Measurements from ENCODE around the gene ZNF221. TPM values are rescaled to one million over a fixed set of nuclear protein-coding genes. Genes with fewer than 3 reads are reported as not detected.

ZNF221 gene
- polyA plus RNA-seq (2013, experiment 1 of 2) = 2.4 TPM
- 3.2 TPM for polyA plus RNA-seq (2013, experiment 2 of 2)

DNA sequence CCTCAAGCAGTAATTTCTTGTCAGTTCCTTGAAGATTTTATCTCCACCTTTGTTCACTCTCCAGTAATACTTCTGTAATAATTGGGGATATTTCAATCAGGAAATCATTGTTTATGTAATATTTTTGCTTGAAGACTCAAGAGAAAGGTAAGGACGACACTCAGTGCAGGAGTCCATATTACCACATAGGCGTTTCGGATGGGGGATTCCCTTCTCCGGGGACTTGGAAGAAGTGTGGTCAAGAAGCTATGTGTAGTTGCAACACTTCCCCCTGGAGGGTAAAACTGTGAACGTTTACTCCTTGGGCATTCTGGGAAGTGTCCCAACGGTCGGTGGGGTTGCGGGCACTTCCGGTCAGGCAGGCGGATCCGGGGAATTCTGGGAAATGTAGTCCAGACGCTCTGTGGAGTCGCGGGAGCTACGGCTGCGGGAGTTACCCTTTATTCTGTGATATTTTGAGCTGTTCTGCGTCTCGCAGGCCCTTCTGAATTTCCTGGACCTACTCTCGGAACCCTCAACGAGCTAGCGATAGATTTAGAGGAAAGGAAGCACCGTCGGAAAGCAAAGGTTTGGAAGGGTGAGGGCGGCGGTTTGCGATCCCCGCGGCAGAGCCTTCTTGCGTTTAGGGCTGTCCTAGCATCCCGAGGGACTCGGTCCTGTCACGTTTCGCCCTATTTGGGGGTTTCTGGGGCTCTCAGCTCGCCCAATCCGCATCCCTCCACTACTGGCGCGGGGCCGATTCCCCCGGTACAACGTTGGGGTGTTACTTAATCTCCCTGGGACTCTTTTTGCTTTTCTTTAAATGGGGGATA lies at the start of gene ZNF221:
ZNF221 (plus strand) TSS at position 395 of the 812 bp plus-strand sequence. CDS start 11,499 bp downstream, outside the sequence.
- WGBS = 1% methylated on average over 40 of the region's 40 CpGs
- peak within 1 kb of the TSS; percentile 43; the same call in 1 of the 2 replicates for H3K27ac ChIP-seq (ENCODE audit: low read depth, low read length)
- peaks cover 4% of the 10 kb centered on the region; the same call in 1 of the 2 replicates for H3K36me3 ChIP-seq (ENCODE audit: insufficient read depth, low read length)
- H3K4me3 ChIP-seq (ENCODE audit: low read length) = peak within 1 kb of the TSS; percentile 96
- H3K4me1 ChIP-seq (ENCODE audit: insufficient read depth, low read length) = no peaks in the 10 kb centered on the region
- H3K9ac ChIP-seq (ENCODE audit: low read depth, low read length) = peak within 1 kb of the TSS; percentile 72
- H3K27me3 ChIP-seq (ENCODE audit: insufficient read depth, low read length) = peaks cover under 1% of the 10 kb centered on the region; the same call in 1 of the 2 replicates
- H3K9me3 ChIP-seq (ENCODE audit: insufficient read depth, low read depth, low read length) = peaks cover 26% of the 10 kb centered on the region; the same call in 1 of the 2 replicates

DNA sequence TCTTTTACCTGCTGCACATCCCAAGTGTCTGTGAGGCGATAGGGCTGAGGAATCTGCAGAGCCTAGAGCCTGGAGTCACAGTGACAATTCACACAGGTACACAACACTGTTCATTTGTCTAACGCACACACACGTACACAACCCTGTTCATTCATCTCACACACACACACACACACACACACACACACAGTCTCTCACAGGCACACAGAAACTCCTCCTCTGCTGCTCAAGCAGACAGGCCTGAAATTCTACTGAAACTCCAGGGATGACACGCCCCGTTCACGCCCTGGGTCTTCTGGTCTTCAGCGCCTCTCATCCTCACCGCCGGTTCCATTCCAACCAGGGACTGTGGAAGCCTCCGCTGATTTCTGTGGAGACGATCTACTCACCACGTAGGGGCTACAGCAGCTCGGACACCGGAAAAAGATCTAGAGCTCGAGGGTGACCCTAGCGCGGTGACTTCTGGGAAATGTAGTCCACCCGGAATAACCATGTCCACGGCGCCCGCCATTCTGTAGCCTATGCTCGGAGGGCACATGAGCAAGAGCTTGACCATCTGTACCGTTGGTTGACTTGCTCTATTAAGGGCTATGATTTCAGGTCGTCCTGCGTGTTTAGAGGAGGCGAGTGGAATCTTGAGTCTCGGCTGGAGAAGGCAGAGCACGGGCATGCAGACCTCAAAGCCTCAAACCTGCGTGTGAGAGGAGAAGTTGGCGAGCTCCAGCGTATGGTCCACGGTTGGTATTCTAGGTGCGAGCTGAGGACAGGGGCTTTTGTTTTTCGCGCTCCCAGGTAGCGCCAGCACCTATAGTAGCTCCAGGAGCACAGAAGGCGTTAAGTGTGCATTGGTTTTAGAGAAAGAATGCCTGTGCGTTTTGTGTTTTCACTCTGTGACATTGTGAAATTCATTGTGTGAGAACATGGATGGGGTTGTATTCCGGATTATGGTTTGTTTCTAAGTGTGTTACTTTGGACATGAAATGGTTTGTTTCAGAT lies 49.3 kb upstream of the ZNF221 start:
- Histone ChIP-seq H3K9ac (ENCODE audit: low read depth, low read length) (peak overlapping the region; percentile 32), H3K27me3 (ENCODE audit: insufficient read depth, low read length) (no peaks in the 10 kb centered on the region), H3K9me3 (ENCODE audit: insufficient read depth, low read depth, low read length) (peaks cover 34% of the 10 kb centered on the region), H3K4me3 (ENCODE audit: low read length) (peak overlapping the region; percentile 65), H3K36me3 (ENCODE audit: insufficient read depth, low read length) (0 out of 2 replicates have a peak, but pooled peaks cover 4% of the 10 kb centered on the region), H3K27ac (ENCODE audit: low read depth, low read length) (no peak overlapping the region), H3K4me1 (ENCODE audit: insufficient read depth, low read length) (no peaks in the 10 kb centered on the region)
- 37% methylated on average over 39 of the region's 39 CpGs for WGBS

DNA sequence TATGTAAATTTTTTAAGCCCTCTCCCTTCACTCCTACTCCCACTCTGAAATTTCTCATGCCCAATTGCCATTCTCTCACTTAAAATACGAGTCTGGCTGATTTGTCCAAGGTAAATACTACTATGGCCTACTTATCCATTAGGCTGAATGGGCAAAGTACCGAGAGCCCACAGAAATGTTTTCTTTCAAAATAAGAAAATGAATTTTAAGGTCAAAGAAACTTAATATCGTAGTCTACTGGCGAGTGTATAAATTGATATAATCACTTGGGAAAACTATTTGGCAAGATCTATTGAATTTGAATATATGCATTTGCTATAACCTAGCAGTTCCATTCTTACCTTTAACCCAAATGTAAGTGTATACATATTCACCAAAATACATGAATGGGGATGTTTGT lies 48.6 kb upstream of the ZNF221 start:
- Histone ChIP-seq H3K27me3 (ENCODE audit: insufficient read depth, low read length) (no peaks in the 10 kb centered on the region), H3K9ac (ENCODE audit: low read depth, low read length) (no peak overlapping the region), H3K4me3 (ENCODE audit: low read length) (peak overlapping the region; percentile 65), H3K27ac (ENCODE audit: low read depth, low read length) (no peak overlapping the region), H3K9me3 (ENCODE audit: insufficient read depth, low read depth, low read length) (peaks cover 41% of the 10 kb centered on the region), H3K4me1 (ENCODE audit: insufficient read depth, low read length) (no peaks in the 10 kb centered on the region), H3K36me3 (ENCODE audit: insufficient read depth, low read length) (0 out of 2 replicates have a peak, but pooled peaks cover 4% of the 10 kb centered on the region)
- 93% methylated on average over 4 of the region's 4 CpGs for WGBS

DNA sequence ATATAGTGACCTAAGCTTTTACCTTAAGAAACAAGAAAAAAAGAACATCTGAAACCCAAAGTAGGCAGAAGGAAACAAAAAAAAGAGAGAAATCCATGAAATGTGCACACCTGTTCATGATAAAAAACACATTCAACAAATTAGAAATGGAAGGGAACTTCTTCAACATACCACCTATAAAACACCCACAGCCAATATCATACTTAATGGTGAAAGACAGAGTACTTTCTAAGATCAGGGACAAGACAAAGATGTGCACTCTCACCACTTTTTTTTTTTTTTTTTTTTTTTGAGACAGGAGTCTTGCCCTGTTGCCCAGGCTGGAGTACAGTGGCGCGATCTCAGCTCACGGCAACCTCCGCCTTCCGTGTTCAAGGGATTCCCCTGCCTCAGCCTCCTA lies 45.1 kb upstream of the ZNF221 start:
- Histone ChIP-seq H3K4me3 (ENCODE audit: low read length) (no peak overlapping the region), H3K4me1 (ENCODE audit: insufficient read depth, low read length) (no peaks in the 10 kb centered on the region), H3K27me3 (ENCODE audit: insufficient read depth, low read length) (no peaks in the 10 kb centered on the region), H3K9me3 (ENCODE audit: insufficient read depth, low read depth, low read length) (peaks cover 69% of the 10 kb centered on the region), H3K36me3 (ENCODE audit: insufficient read depth, low read length) (no peaks in the 10 kb centered on the region), H3K27ac (ENCODE audit: low read depth, low read length) (no peak overlapping the region), H3K9ac (ENCODE audit: low read depth, low read length) (no peak overlapping the region)
- WGBS = over 99% methylated on average over 5 of the region's 5 CpGs

DNA sequence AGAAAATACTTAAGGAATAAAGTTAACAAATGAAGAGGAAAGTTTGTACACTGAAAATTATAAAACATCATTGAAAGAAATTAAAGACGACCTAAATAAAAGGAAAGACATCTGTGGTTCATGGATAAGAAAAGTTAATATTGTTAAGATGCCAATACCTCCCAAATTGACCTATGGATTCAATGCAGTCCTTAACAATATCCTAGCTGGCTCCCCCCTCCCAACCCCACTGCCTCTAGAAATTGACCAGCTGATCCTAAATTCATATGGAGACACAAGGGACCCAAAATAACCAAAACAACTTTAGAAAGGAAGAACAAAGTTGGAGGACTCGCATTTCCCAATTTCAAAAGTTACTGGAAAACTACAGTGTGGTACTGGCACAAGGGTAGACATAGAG lies 44.3 kb upstream of the ZNF221 start:
- Histone ChIP-seq H3K27me3 (ENCODE audit: insufficient read depth, low read length) (no peaks in the 10 kb centered on the region), H3K36me3 (ENCODE audit: insufficient read depth, low read length) (no peaks in the 10 kb centered on the region), H3K9me3 (ENCODE audit: insufficient read depth, low read depth, low read length) (peaks cover 76% of the 10 kb centered on the region), H3K4me1 (ENCODE audit: insufficient read depth, low read length) (no peaks in the 10 kb centered on the region), H3K4me3 (ENCODE audit: low read length) (no peak overlapping the region), H3K9ac (ENCODE audit: low read depth, low read length) (no peak overlapping the region), H3K27ac (ENCODE audit: low read depth, low read length) (no peak overlapping the region)
- 89% methylated on average over 1 of the region's 2 CpGs for WGBS

DNA sequence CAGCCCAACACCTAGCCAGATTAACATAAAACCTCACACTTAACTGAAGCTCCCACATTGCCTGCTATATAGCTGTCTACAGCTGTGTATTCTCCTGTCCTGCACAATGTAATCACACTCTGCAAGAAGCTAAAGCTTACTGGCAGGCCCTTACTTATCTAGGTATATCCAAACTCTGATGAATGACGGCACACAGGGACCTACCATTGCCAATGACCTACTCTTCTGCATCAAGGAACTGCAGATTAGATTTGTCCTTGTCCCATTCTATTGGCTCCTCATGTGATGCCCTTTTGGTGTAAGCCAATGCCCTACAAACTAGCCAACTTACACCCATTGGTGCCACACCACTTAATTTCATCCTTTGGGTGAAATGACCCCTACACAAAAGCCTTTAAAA lies 42.4 kb upstream of the ZNF221 start:
- peaks cover 81% of the 10 kb centered on the region for H3K9me3 ChIP-seq (ENCODE audit: insufficient read depth, low read depth, low read length)
- no peaks in the 10 kb centered on the region for H3K27me3 ChIP-seq (ENCODE audit: insufficient read depth, low read length)
- peaks cover 15% of the 10 kb centered on the region for H3K36me3 ChIP-seq (ENCODE audit: insufficient read depth, low read length)
- H3K9ac ChIP-seq (ENCODE audit: low read depth, low read length) = no peak overlapping the region
- no peak overlapping the region for H3K4me3 ChIP-seq (ENCODE audit: low read length)
- 86% methylated on average over 1 of the region's 1 CpG for WGBS
- H3K4me1 ChIP-seq (ENCODE audit: insufficient read depth, low read length) = no peaks in the 10 kb centered on the region
- H3K27ac ChIP-seq (ENCODE audit: low read depth, low read length) = no peak overlapping the region

DNA sequence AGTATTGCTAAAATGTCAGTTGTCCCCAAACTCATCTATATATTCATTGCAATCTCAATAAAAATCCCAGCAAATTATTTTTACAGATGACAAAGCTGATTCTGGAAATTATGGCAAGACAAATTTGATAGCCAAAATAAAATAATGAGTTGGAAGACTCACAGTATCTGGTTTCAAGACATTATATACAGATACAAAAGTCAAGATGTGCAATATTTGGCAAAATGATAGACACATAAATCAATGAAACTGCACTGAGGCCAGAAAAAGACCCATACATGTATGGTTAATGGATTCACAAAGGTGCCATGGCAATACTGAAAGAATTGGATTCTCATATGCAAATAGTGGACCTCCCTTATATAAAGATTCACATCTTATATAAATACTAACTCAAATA lies 40.1 kb upstream of the ZNF221 start:
- Histone ChIP-seq H3K27me3 (ENCODE audit: insufficient read depth, low read length) (no peaks in the 10 kb centered on the region), H3K9ac (ENCODE audit: low read depth, low read length) (no peak overlapping the region), H3K36me3 (ENCODE audit: insufficient read depth, low read length) (peaks cover 37% of the 10 kb centered on the region), H3K9me3 (ENCODE audit: insufficient read depth, low read depth, low read length) (peaks cover 89% of the 10 kb centered on the region), H3K27ac (ENCODE audit: low read depth, low read length) (no peak overlapping the region), H3K4me3 (ENCODE audit: low read length) (no peak overlapping the region), H3K4me1 (ENCODE audit: insufficient read depth, low read length) (no peaks in the 10 kb centered on the region)

DNA sequence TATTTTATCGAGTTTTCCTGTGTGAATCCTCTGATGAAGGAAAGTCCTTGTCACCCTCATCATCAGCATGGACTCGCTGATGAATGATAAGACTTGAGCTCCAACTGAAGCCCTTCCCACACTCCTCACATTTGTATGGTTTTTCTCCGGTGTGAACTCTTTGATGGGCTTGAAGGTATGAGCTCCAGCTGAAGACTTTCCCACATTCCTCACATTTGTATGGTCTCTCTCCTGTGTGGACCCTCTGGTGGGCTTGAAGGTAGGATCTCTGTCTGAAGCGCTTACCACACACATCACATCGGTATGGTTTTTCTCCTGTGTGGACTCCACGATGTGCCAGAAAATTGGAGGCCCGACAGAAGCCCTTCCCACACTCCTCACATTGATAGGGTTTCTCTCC lies 37.6 kb upstream of the ZNF221 start:
- Histone ChIP-seq H3K9me3 (ENCODE audit: insufficient read depth, low read depth, low read length) (peaks cover 76% of the 10 kb centered on the region), H3K27ac (ENCODE audit: low read depth, low read length) (no peak overlapping the region), H3K4me3 (ENCODE audit: low read length) (no peak overlapping the region), H3K36me3 (ENCODE audit: insufficient read depth, low read length) (peaks cover 62% of the 10 kb centered on the region), H3K4me1 (ENCODE audit: insufficient read depth, low read length) (no peaks in the 10 kb centered on the region), H3K9ac (ENCODE audit: low read depth, low read length) (no peak overlapping the region), H3K27me3 (ENCODE audit: insufficient read depth, low read length) (no peaks in the 10 kb centered on the region)
- 95% methylated on average over 7 of the region's 7 CpGs for WGBS

DNA sequence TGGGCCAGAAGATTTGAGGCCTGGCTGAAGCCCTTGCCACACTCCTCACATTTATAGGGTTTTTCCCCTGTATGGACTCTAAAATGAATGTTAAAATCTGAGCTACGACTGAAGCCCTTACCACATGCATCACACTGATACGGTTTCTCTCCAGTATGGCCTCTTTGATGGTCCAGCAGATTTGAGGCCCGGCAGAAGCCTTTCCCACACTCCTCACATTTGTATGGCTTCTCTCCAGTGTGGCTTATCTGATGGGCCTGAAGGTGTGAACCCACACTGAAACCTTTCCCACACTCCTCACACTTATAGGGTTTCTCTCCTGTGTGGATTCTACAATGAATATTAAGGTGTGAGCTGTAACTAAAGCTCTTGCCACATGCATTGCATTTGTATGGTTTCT lies 37.0 kb upstream of the ZNF221 start:
- 81% methylated on average over 3 of the region's 3 CpGs for WGBS
- no peak overlapping the region for H3K4me3 ChIP-seq (ENCODE audit: low read length)
- H3K27me3 ChIP-seq (ENCODE audit: insufficient read depth, low read length) = no peaks in the 10 kb centered on the region
- peaks cover 70% of the 10 kb centered on the region for H3K9me3 ChIP-seq (ENCODE audit: insufficient read depth, low read depth, low read length)
- peaks cover 69% of the 10 kb centered on the region for H3K36me3 ChIP-seq (ENCODE audit: insufficient read depth, low read length)
- no peak overlapping the region for H3K9ac ChIP-seq (ENCODE audit: low read depth, low read length)
- H3K4me1 ChIP-seq (ENCODE audit: insufficient read depth, low read length) = no peaks in the 10 kb centered on the region
- no peak overlapping the region for H3K27ac ChIP-seq (ENCODE audit: low read depth, low read length)

DNA sequence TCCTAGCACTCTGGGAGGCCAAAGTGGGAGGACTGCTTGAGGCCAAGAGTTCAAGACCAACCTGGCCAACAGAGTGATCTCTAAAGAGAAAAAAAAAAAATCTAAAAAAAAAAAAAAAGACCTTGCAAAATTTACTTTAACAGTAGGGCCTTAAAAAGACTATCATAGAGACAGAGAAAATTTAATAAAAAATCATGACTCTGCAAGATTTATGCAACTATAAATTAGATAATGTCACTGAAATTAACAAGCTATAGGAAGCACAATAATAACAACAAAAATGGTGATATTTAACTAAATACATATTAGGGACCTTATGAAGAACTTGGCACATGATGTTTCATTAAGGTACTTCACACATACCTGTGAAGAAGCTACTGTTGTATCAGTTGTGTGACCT lies 27.2 kb upstream of the ZNF221 start:
- H3K9me3 ChIP-seq (ENCODE audit: insufficient read depth, low read depth, low read length) = no peaks in the 10 kb centered on the region
- H3K9ac ChIP-seq (ENCODE audit: low read depth, low read length) = no peak overlapping the region
- H3K27ac ChIP-seq (ENCODE audit: low read depth, low read length) = no peak overlapping the region
- no peak overlapping the region for H3K4me3 ChIP-seq (ENCODE audit: low read length)
- no peaks in the 10 kb centered on the region for H3K4me1 ChIP-seq (ENCODE audit: insufficient read depth, low read length)
- H3K27me3 ChIP-seq (ENCODE audit: insufficient read depth, low read length) = no peaks in the 10 kb centered on the region
- peaks cover 96% of the 10 kb centered on the region for H3K36me3 ChIP-seq (ENCODE audit: insufficient read depth, low read length)

DNA sequence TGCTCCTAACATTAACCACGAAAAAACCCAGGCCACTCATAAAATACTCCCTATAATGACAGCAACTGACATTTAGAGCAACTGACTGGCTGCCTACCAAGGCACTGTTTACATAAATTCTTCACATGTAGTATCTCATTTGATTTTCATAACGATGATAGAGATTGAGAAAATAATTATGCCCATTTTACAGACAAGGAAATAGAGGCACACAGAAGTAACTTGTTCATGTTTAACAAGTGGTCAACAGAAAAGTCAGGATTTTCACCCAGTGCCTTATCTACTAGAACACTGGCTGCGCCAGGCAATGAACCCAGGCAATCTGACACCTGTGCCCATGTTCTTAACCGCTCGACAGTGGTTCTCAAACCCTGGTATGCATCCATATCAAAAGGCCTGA lies 22.2 kb upstream of the ZNF221 start:
- Histone ChIP-seq H3K4me3 (ENCODE audit: low read length) (no peak overlapping the region), H3K9ac (ENCODE audit: low read depth, low read length) (no peak overlapping the region), H3K9me3 (ENCODE audit: insufficient read depth, low read depth, low read length) (no peaks in the 10 kb centered on the region), H3K36me3 (ENCODE audit: insufficient read depth, low read length) (peaks cover 94% of the 10 kb centered on the region), H3K27ac (ENCODE audit: low read depth, low read length) (no peak overlapping the region), H3K4me1 (ENCODE audit: insufficient read depth, low read length) (peaks cover under 1% of the 10 kb centered on the region; the same call in 1 of the 2 replicates), H3K27me3 (ENCODE audit: insufficient read depth, low read length) (no peaks in the 10 kb centered on the region)
- 95% methylated on average over 5 of the region's 5 CpGs for WGBS

Measured in HUES64 (cell line).